Prostate gland (tissue), 2 donors: ENCODE measurements around the gene AGXT. TPM values are rescaled to one million over a fixed set of nuclear protein-coding genes. Genes with fewer than 3 reads are reported as not detected.
A peak's percentile ranks its signal among the peaks of the same experiment; 100 is the strongest.

Source experiments
- DNase-seq: peaks from one replicate; pipeline ENCODE4 v3.0.0-alpha.2; 2019; ENCODE audit warnings: low spot score
- H3K27ac ChIP-seq, 2 donors: fragments of 200-600 bp; sonication (generic); 2 replicates each; pipeline ENCODE4 v1.5.1; 2017 to 2019
- H3K27me3 ChIP-seq: fragments of 200-600 bp; sonication (generic); replicated peaks from 2 replicates; pipeline ENCODE4 v1.5.1; 2019; ENCODE audit not compliant: insufficient read depth
- H3K36me3 ChIP-seq, 2 donors: fragments of 200-600 bp; sonication (generic); 1 replicate in 1 of 2; 2 replicates in 1 of 2; pipeline versions ENCODE4 v1.5.1 to v1.8.1; 2017 to 2019
- H3K4me1 ChIP-seq: fragments of 200-600 bp; sonication (generic); replicated peaks from 2 replicates; pipeline ENCODE4 v1.5.1; 2019
- H3K4me3 ChIP-seq, 2 donors: fragments of 200-600 bp; sonication (generic); 2 replicates each; pipeline ENCODE4 v1.5.1; 2017 to 2019
- H3K9me3 ChIP-seq: fragments of 200-600 bp; sonication (generic); 2 replicates; pipeline ENCODE4 v1.5.1; 2017
- CTCF ChIP-seq, 4 experiments: fragments of 200-600 bp in 2 of 4; fragments of 450-650 bp in 2 of 4; sonication (generic) in 2 of 4; IDR thresholded peaks; 1 replicate in 3 of 4; 2 replicates in 1 of 4; pipeline ENCODE4 v1.5.1; 2016 to 2019; ENCODE audit warnings: antibody characterized with exemption in 4 of 4, mild to moderate bottlenecking in 2 of 4, moderate library complexity in 2 of 4
- POLR2A ChIP-seq: fragments of 450-650 bp; IDR thresholded peaks from one replicate; pipeline ENCODE4 v1.6.1; 2016; ENCODE audit warnings: antibody characterized with exemption, mild to moderate bottlenecking
- POLR2AphosphoS5 ChIP-seq: sonication (generic); formaldehyde crosslinking; IDR thresholded peaks from one replicate; pipeline ENCODE4 v1.6.1; 2017; ENCODE audit warnings: antibody characterized with exemption
- WGBS: methylation state at CpG from one replicate; pipeline ENCODE4 v1.1.5; 2018; 5-methylcytosine and 5-hydroxymethylcytosine counted together
- intact Hi-C: fragments of 100-400 bp; cut with DNase I; formaldehyde crosslinking; loops from one replicate; pipeline ENCODE4 v1.14.2; 2022
- total RNA-seq, 2 donors: library from RNA; depleted of rRNA; stranded (reverse); fragments of >200 nt; gene quantifications; one replicate each; pipeline ENCODE4 v1.1.0, GENCODE V29; 2016

AGXT gene
- total RNA-seq, 2 donors from 2014 or later = not detected

- Histone ChIP-seq H3K27me3 (no peaks in the 10 kb centered on the region), H3K27ac (no peak overlapping the region), H3K36me3 (no peaks in the 10 kb centered on the region), H3K4me3 (no peak overlapping the region), H3K4me1 (peaks cover 19% of the 10 kb centered on the region), H3K9me3 (no peaks in the 10 kb centered on the region)
- no peak for DNase-seq
- intact Hi-C loops = no loop called here
- 85% methylated on average over 28 of the region's 28 CpGs for WGBS
- TF ChIP-seq POLR2AphosphoS5 (no peak), POLR2A (no peak), CTCF (IDR thresholded peaks at IDR 0.05) (no peak)
Observed at GRCh38 chr2:240894836-240895558, 26.4 kb downstream of the AGXT start.

- H3K36me3 ChIP-seq = no peaks in the 10 kb centered on the region
- H3K4me3 ChIP-seq = no peak within 1 kb of the TSS
- no peaks in the 10 kb centered on the region for H3K9me3 ChIP-seq
- H3K27me3 ChIP-seq = no peaks in the 10 kb centered on the region
- TF ChIP-seq POLR2A = no peak
- no peak for TF ChIP-seq CTCF (IDR thresholded peaks at IDR 0.05)
- TF ChIP-seq POLR2AphosphoS5 = no peak
- peak within 1 kb of the TSS in 1 of 2 donors; percentile 72 for H3K27ac ChIP-seq
- intact Hi-C loops = no loop called here
- DNase-seq = no peak
- 78% methylated on average over 23 of the region's 24 CpGs for WGBS
- peaks cover 19% of the 10 kb centered on the region for H3K4me1 ChIP-seq
Observed at GRCh38 chr2:240895656-240896388, 27.2 kb downstream of the AGXT start, which contains the start of gene MAB21L4. TSS of gene MAB21L4 (minus strand) at chr2:240896156. CDS start at chr2:240895997, 159 bp downstream.

- H3K4me3 ChIP-seq = no peak overlapping the region
- H3K27me3 ChIP-seq = no peaks in the 10 kb centered on the region
- intact Hi-C loops = no loop called here
- no peaks in the 10 kb centered on the region for H3K9me3 ChIP-seq
- no peak overlapping the region for H3K27ac ChIP-seq
- H3K36me3 ChIP-seq = no peaks in the 10 kb centered on the region
- DNase-seq = no peak
- WGBS = 68% methylated on average over 7 of the region's 7 CpGs
- TF ChIP-seq CTCF (IDR thresholded peaks at IDR 0.05) (no peak), POLR2AphosphoS5 (no peak), POLR2A (no peak)
- H3K4me1 ChIP-seq = peaks cover 19% of the 10 kb centered on the region
Observed at GRCh38 chr2:240896394-240896793, 27.8 kb downstream of the AGXT start.

- H3K4me1 ChIP-seq = peaks cover 19% of the 10 kb centered on the region
- 71% methylated on average over 11 of the region's 23 CpGs for WGBS
- TF ChIP-seq CTCF (IDR thresholded peaks at IDR 0.05) = no peak
- intact Hi-C loops = no loop called here
- H3K4me3 ChIP-seq = no peak overlapping the region
- no peaks in the 10 kb centered on the region for H3K27me3 ChIP-seq
- H3K36me3 ChIP-seq = no peaks in the 10 kb centered on the region
- peak; percentile 52 for DNase-seq
- H3K9me3 ChIP-seq = no peaks in the 10 kb centered on the region
- H3K27ac ChIP-seq = peak overlapping the region in 1 of 2 donors; percentile 72
Observed at GRCh38 chr2:240896871-240897692, 28.5 kb downstream of the AGXT start.
